H9 (cell line): ENCODE data around the gene KLF15. TPM values are rescaled to one million over a fixed set of nuclear protein-coding genes. Genes with fewer than 3 reads are reported as not detected.

ENCODE experiments used
- DNase-seq: peaks from one replicate; pipeline ENCODE4 v3.0.0-alpha.2; 2017
- H2AFZ ChIP-seq: one replicate; pipeline ENCODE4 v1.6.1; 2013; ENCODE audit warnings: mild to moderate bottlenecking, low read length, control low read depth, moderate library complexity
- H2AK5ac ChIP-seq: 2 replicates; pipeline ENCODE4 v1.6.1; 2013; ENCODE audit warnings: low read length, control low read depth, mixed read lengths; ENCODE audit not compliant: insufficient read length
- H2BK120ac ChIP-seq: one replicate; pipeline ENCODE4 v1.6.1; 2013; ENCODE audit warnings: low read depth, mild to moderate bottlenecking, low read length, control low read depth, inconsistent platforms; ENCODE audit not compliant: poor library complexity, severe bottlenecking
- H2BK12ac ChIP-seq: 2 replicates; pipeline ENCODE4 v1.6.1; 2013; ENCODE audit warnings: low read length, control low read depth, mixed read lengths, low read depth; ENCODE audit not compliant: insufficient read length
- H2BK15ac ChIP-seq: 2 replicates; pipeline ENCODE4 v1.6.1; 2013; ENCODE audit warnings: low read depth, low read length, control low read depth
- H2BK20ac ChIP-seq: one replicate; pipeline ENCODE4 v1.6.1; 2013; ENCODE audit warnings: low read depth, mild to moderate bottlenecking, low read length, control low read depth, inconsistent platforms; ENCODE audit not compliant: poor library complexity, severe bottlenecking
- H2BK5ac ChIP-seq: 2 replicates; pipeline ENCODE4 v1.6.1; 2013; ENCODE audit warnings: low read length, control low read depth, mixed read lengths; ENCODE audit not compliant: insufficient read length
- H3K14ac ChIP-seq: 2 replicates; pipeline ENCODE4 v1.6.1; 2013; ENCODE audit warnings: low read length, control low read depth; ENCODE audit not compliant: insufficient read depth
- H3K18ac ChIP-seq: 2 replicates; pipeline ENCODE4 v1.6.1; 2013; ENCODE audit warnings: low read depth, mild to moderate bottlenecking, mixed read lengths, low read length, control low read depth; ENCODE audit not compliant: insufficient read length
- H3K23ac ChIP-seq: 2 replicates; pipeline ENCODE4 v1.6.1; 2013; ENCODE audit warnings: low read length, control low read depth, mixed read lengths, low read depth; ENCODE audit not compliant: insufficient read length
- H3K23me2 ChIP-seq: 2 replicates; pipeline ENCODE4 v1.6.1; 2013; ENCODE audit warnings: low read depth, mild to moderate bottlenecking, mixed read lengths, low read length, control low read depth; ENCODE audit not compliant: insufficient read length, poor library complexity, severe bottlenecking
- H3K27ac ChIP-seq: 2 replicates; pipeline ENCODE4 v1.5.1; 2013; ENCODE audit warnings: low read length, control low read depth, mixed read lengths, low read depth; ENCODE audit not compliant: insufficient read length
- H3K27me3 ChIP-seq: 2 replicates; pipeline ENCODE4 v1.6.1; 2013; ENCODE audit warnings: low read length, control low read depth, inconsistent platforms; ENCODE audit not compliant: insufficient read depth
- H3K4ac ChIP-seq: 2 replicates; pipeline ENCODE4 v1.6.1; 2013; ENCODE audit warnings: low read depth, mild to moderate bottlenecking, control low read depth, inconsistent platforms, low read length, moderate library complexity
- H3K4me1 ChIP-seq: 2 replicates; pipeline ENCODE4 v1.6.1; 2013; ENCODE audit warnings: low read length, control low read depth, inconsistent platforms; ENCODE audit not compliant: insufficient read depth
- H3K4me2 ChIP-seq: 2 replicates; pipeline ENCODE4 v1.6.1; 2013; ENCODE audit warnings: low read length, control low read depth, mixed read lengths; ENCODE audit not compliant: insufficient read length, insufficient read depth
- H3K56ac ChIP-seq: 2 replicates; pipeline ENCODE4 v1.6.1; 2013; ENCODE audit warnings: low read depth, mild to moderate bottlenecking, mixed read lengths, low read length, control low read depth; ENCODE audit not compliant: insufficient read length
- H3K79me1 ChIP-seq: 2 replicates; pipeline ENCODE4 v1.6.1; 2013; ENCODE audit warnings: low read depth, mild to moderate bottlenecking, moderate library complexity, low read length, control low read depth, inconsistent platforms; ENCODE audit not compliant: insufficient read depth, poor library complexity, severe bottlenecking
- H3K79me2 ChIP-seq: 2 replicates; pipeline ENCODE4 v1.6.1; 2013; ENCODE audit warnings: low read length, control low read depth, inconsistent platforms; ENCODE audit not compliant: insufficient read depth
- H3K9ac ChIP-seq: 2 replicates; pipeline ENCODE4 v1.6.1; 2013; ENCODE audit warnings: low read length, control low read depth, mixed read lengths; ENCODE audit not compliant: insufficient read length; ENCODE audit errors: extremely low read depth
- H3K9me3 ChIP-seq: one replicate; pipeline ENCODE4 v1.6.1; 2013; ENCODE audit warnings: low read depth, low read length, inconsistent platforms; ENCODE audit not compliant: control insufficient read depth
- H3T11ph ChIP-seq: one replicate; pipeline ENCODE4 v1.6.1; 2013; ENCODE audit warnings: mild to moderate bottlenecking, low read length, control low read depth, inconsistent platforms
- H4K20me1 ChIP-seq: one replicate; pipeline ENCODE4 v1.6.1; 2013; ENCODE audit not compliant: control insufficient read depth, insufficient read length, insufficient read depth
- H4K5ac ChIP-seq: 2 replicates; pipeline ENCODE4 v1.6.1; 2013; ENCODE audit warnings: low read depth, mild to moderate bottlenecking, mixed read lengths, low read length, control low read depth; ENCODE audit not compliant: insufficient read length
- H4K8ac ChIP-seq: replicated peaks from 2 replicates; pipeline ENCODE4 v1.6.1; 2013; ENCODE audit warnings: low read length, control low read depth, mixed read lengths, low read depth; ENCODE audit not compliant: insufficient read length
- H4K91ac ChIP-seq: 2 replicates; pipeline ENCODE4 v1.6.1; 2013; ENCODE audit warnings: low read depth, mild to moderate bottlenecking, moderate library complexity, mixed read lengths, low read length, control low read depth; ENCODE audit not compliant: insufficient read length
- H3K27ac Mint-ChIP-seq, 3 experiments: 2 replicates in 2 of 3; 3 replicates in 1 of 3; pipeline ENCODE4 v1.8.0; 2020 to 2021; ENCODE audit warnings: mixed read lengths in 3 of 3, mild to moderate bottlenecking in 1 of 3, moderate library complexity in 1 of 3
- H3K27me3 Mint-ChIP-seq: 2 replicates; pipeline ENCODE4 v1.8.0; 2021; ENCODE audit warnings: low read depth, mild to moderate bottlenecking, moderate library complexity, mixed read lengths
- H3K36me3 Mint-ChIP-seq, 3 experiments: 2 replicates in 2 of 3; 3 replicates in 1 of 3; pipeline ENCODE4 v1.8.0; 2020 to 2021; ENCODE audit warnings: low read depth in 3 of 3, mixed read lengths in 3 of 3; ENCODE audit not compliant: insufficient read depth in 1 of 3
- H3K4me1 Mint-ChIP-seq, 2 experiments: 2 replicates each; pipeline ENCODE4 v1.8.0; 2020; ENCODE audit warnings: mixed read lengths in 2 of 2
- H3K4me3 Mint-ChIP-seq, 2 experiments: 2 replicates in 1 of 2; 3 replicates in 1 of 2; pipeline ENCODE4 v1.8.0; 2020 to 2021; ENCODE audit warnings: mild to moderate bottlenecking in 2 of 2, mixed read lengths in 2 of 2, moderate library complexity in 1 of 2
- H3K9me3 Mint-ChIP-seq, 2 experiments: 2 replicates in 1 of 2; 3 replicates in 1 of 2; pipeline ENCODE4 v1.8.0; 2020; ENCODE audit warnings: mild to moderate bottlenecking in 2 of 2, mixed read lengths in 2 of 2, moderate library complexity in 1 of 2
- WGBS: extraction: QIAGEN DNeasy Blood & Tissue Kit; methylation state at CpG from one replicate; pipeline ENCODE4 v1.1.7; 2013; ENCODE audit warnings: missing lambda C conversion rate, low lambda C conversion rate, mixed read lengths; ENCODE audit not compliant: insufficient read length; ENCODE audit errors: extremely low coverage; 5-methylcytosine and 5-hydroxymethylcytosine counted together
- total RNA-seq: library from RNA; stranded (reverse); gene quantifications from 2 replicates; pipeline ENCODE4 v1.2.1, GENCODE V29; 2021
- TF ChIP-seq, protein P1 (sequence below): fragments of 200-600 bp; sonication (generic); conservative IDR thresholded peaks from 3 replicates; pipeline ENCODE4 v1.8.0; 2021; ENCODE audit warnings: antibody characterized with exemption, mild to moderate bottlenecking

KLF15 gene
- total RNA-seq, 1 experiment from 2014 or later, result 10.8 TPM

DNA sequence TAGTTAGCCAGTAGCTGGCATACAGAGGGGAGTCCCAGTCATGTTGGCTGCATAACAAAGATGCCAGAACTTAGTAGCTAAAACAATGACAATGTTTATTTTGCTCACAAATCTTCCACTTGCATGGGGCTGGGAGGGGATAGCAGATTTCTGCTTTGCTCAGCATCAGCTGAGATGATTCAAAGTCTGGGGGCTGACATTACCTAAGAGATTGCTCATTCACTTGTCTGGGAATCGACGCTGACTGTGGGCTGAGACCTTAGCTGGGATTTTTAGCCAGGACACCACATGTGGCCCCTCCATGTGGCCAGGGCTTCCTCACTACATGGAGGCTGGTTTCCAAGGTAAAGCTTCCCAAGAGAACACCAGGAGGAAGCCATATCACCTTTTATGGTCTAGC lies 24.8 kb upstream of the KLF15 start:
- H2BK20ac ChIP-seq, result no peak overlapping the region
- no peak overlapping the region for H4K8ac ChIP-seq
- H3K9me3 Mint-ChIP-seq, result peaks cover 3 to 12% of the 10 kb centered on the region in 2 experiments; a peak in 4 of 5 replicates
- no peaks in the 10 kb centered on the region; a peak in 1 of 7 replicates for H3K36me3 Mint-ChIP-seq
- H3K4me1 ChIP-seq, result peaks cover 3% of the 10 kb centered on the region
- peaks cover 14% of the 10 kb centered on the region for H3K27me3 Mint-ChIP-seq
- no peak overlapping the region for H2AK5ac ChIP-seq
- no peak overlapping the region for H2BK15ac ChIP-seq
- WGBS, result no CpG with 5 or more reads among the region's 2 CpGs
- H3K4ac ChIP-seq, result no peak overlapping the region
- DNase-seq, result no peak
- H3K27me3 ChIP-seq, result no peaks in the 10 kb centered on the region
- no peak overlapping the region; a peak in 1 of 7 replicates for H3K27ac Mint-ChIP-seq
- no peaks in the 10 kb centered on the region for H3K23me2 ChIP-seq
- no peak overlapping the region for H3K56ac ChIP-seq
- no peak overlapping the region for H2BK120ac ChIP-seq
- no peak overlapping the region for H3K4me2 ChIP-seq
- H4K91ac ChIP-seq, result no peak overlapping the region
- H3K79me1 ChIP-seq, result no peaks in the 10 kb centered on the region
- H3K9ac ChIP-seq, result no peak overlapping the region
- no peak overlapping the region for H3K14ac ChIP-seq
- no peaks in the 10 kb centered on the region for H3K79me2 ChIP-seq
- no peak overlapping the region for H2AFZ ChIP-seq
- H3T11ph ChIP-seq, result no peak overlapping the region
- no peaks in the 10 kb centered on the region for H4K20me1 ChIP-seq
- H3K4me3 Mint-ChIP-seq, result no peak overlapping the region
- no peaks in the 10 kb centered on the region for H3K9me3 ChIP-seq
- no peak overlapping the region for H3K27ac ChIP-seq
- TF ChIP-seq, protein P1, sequence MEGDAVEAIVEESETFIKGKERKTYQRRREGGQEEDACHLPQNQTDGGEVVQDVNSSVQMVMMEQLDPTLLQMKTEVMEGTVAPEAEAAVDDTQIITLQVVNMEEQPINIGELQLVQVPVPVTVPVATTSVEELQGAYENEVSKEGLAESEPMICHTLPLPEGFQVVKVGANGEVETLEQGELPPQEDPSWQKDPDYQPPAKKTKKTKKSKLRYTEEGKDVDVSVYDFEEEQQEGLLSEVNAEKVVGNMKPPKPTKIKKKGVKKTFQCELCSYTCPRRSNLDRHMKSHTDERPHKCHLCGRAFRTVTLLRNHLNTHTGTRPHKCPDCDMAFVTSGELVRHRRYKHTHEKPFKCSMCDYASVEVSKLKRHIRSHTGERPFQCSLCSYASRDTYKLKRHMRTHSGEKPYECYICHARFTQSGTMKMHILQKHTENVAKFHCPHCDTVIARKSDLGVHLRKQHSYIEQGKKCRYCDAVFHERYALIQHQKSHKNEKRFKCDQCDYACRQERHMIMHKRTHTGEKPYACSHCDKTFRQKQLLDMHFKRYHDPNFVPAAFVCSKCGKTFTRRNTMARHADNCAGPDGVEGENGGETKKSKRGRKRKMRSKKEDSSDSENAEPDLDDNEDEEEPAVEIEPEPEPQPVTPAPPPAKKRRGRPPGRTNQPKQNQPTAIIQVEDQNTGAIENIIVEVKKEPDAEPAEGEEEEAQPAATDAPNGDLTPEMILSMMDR, result no peak
- H3K23ac ChIP-seq, result no peak overlapping the region
- H3K4me1 Mint-ChIP-seq, result peaks cover 18 to 20% of the 10 kb centered on the region in 2 experiments
- H2BK12ac ChIP-seq, result no peak overlapping the region
- H2BK5ac ChIP-seq, result no peak overlapping the region
- H4K5ac ChIP-seq, result no peak overlapping the region
- H3K18ac ChIP-seq, result no peak overlapping the region
